PFSK-1 (cell line): ENCODE data around the gene ELL.

ENCODE experiments used
- FOXP2 ChIP-seq: optimal IDR thresholded peaks from 2 replicates; pipeline ENCODE3; 2011; ENCODE audit warnings: borderline replicate concordance, control low read depth, inconsistent platforms; ENCODE audit not compliant: insufficient read depth; ENCODE audit errors: extremely low read length, extremely low read depth
- POLR2AphosphoS5 ChIP-seq: IDR thresholded peaks from 2 replicates; pipeline ENCODE4 v1.6.1; 2012; ENCODE audit warnings: low read depth, mild to moderate bottlenecking, control low read depth, low read length, moderate library complexity
- REST ChIP-seq, 2 experiments: IDR thresholded peaks; 2 replicates each; pipeline versions ENCODE4 v1.6.1 to v1.8.0; 2011 to 2012; ENCODE audit warnings: low read depth in 2 of 2, low read length in 2 of 2, control low read depth in 1 of 2, inconsistent platforms in 1 of 2, mild to moderate bottlenecking in 1 of 2, moderate library complexity in 1 of 2; ENCODE audit not compliant: insufficient read depth in 1 of 2

- TF ChIP-seq POLR2AphosphoS5: no peak
- TF ChIP-seq REST (IDR thresholded peaks at IDR 0.05; ENCODE audit: insufficient read depth in 1 of 2, low read depth in 2 of 2, low read length in 2 of 2): no peak
- TF ChIP-seq FOXP2: no peak
Observed at GRCh38 chr19:18397242-18398202, 124.3 kb downstream of the ELL start, which contains the start of gene LRRC25.
